Jurkat, Clone E6-1 (cell line): Measurements from ENCODE around the gene GPR21. TPM values are rescaled to one million over a fixed set of nuclear protein-coding genes. Genes with fewer than 3 reads are reported as not detected.

Experiments
- DNase-seq: peaks from one replicate; pipeline ENCODE4 v3.0.0-alpha.2; 2011; ENCODE audit warnings: low read depth, low spot score
- H3K4me3 ChIP-seq: 2 replicates; pipeline ENCODE4 v1.5.1; 2011; ENCODE audit warnings: mild to moderate bottlenecking, low read length, control low read depth, moderate library complexity
- polyA plus RNA-seq: library from polyadenylated mRNA; unstranded; fragments of >200 nt; gene quantifications from one replicate; pipeline ENCODE4 v1.2.1, GENCODE V29; 2012; ENCODE audit warnings: missing spikeins; ENCODE audit not compliant: insufficient read length, insufficient read depth

The GPR21 gene
- polyA plus RNA-seq = not detected

- DNase-seq = no peak
- H3K4me3 ChIP-seq = no peak within 1 kb of the TSS
These were observed at the start of gene GPR21 for GRCh38 chr9:123033352-123033751. TSS of gene GPR21 (plus strand) at chr9:123033667. CDS start at chr9:123034567, 900 bp downstream.

- no peak for DNase-seq
- no peak overlapping the region for H3K4me3 ChIP-seq
These were observed 47.5 kb upstream of the GPR21 start for GRCh38 chr9:122986010-122986409.

GRCh38 chr9:122988141-122988540 lies 45.3 kb upstream of the GPR21 start:
- no peak overlapping the region for H3K4me3 ChIP-seq
- no peak for DNase-seq

GRCh38 chr9:122988920-122989621 lies 44.4 kb upstream of the GPR21 start:
- no peak for DNase-seq
- H3K4me3 ChIP-seq = no peak overlapping the region

- H3K4me3 ChIP-seq = no peak overlapping the region
- DNase-seq = peak; percentile 32
These were observed 42.1 kb upstream of the GPR21 start for GRCh38 chr9:122991370-122991830.

- no peak for DNase-seq
- H3K4me3 ChIP-seq = no peak overlapping the region
These were observed 36.9 kb upstream of the GPR21 start for GRCh38 chr9:122996586-122996985.

- H3K4me3 ChIP-seq = no peak overlapping the region
- no peak for DNase-seq
These were observed 35.0 kb upstream of the GPR21 start for GRCh38 chr9:122998448-122998847.

GRCh38 chr9:123000371-123001068 lies 32.9 kb upstream of the GPR21 start:
- no peak for DNase-seq
- no peak overlapping the region for H3K4me3 ChIP-seq

- H3K4me3 ChIP-seq = no peak overlapping the region
- DNase-seq = no peak
These were observed 30.7 kb upstream of the GPR21 start for GRCh38 chr9:123002754-123003153.

GRCh38 chr9:123003466-123003865 lies 30.0 kb upstream of the GPR21 start:
- DNase-seq = no peak
- H3K4me3 ChIP-seq = no peak overlapping the region

- no peak overlapping the region for H3K4me3 ChIP-seq
These were observed 27.5 kb upstream of the GPR21 start for GRCh38 chr9:123005964-123006363.

GRCh38 chr9:123007269-123007668 lies 26.2 kb upstream of the GPR21 start:
- H3K4me3 ChIP-seq = no peak overlapping the region
- no peak for DNase-seq

More at GRCh38 chr9:123005964-123006363, 27.5 kb upstream of the GPR21 start:
- DNase-seq = no peak

- H3K4me3 ChIP-seq = no peak overlapping the region
- no peak for DNase-seq
These were observed 24.6 kb upstream of the GPR21 start for GRCh38 chr9:123008909-123009308.

GRCh38 chr9:123011380-123011779 lies 22.1 kb upstream of the GPR21 start:
- no peak overlapping the region for H3K4me3 ChIP-seq

GRCh38 chr9:123011878-123012528 lies 21.5 kb upstream of the GPR21 start:
- no peak overlapping the region for H3K4me3 ChIP-seq
- DNase-seq = no peak

More at GRCh38 chr9:123011380-123011779, 22.1 kb upstream of the GPR21 start:
- DNase-seq = no peak

- DNase-seq = no peak
- no peak overlapping the region for H3K4me3 ChIP-seq
These were observed 16.8 kb upstream of the GPR21 start for GRCh38 chr9:123016631-123017030.

- DNase-seq = no peak
- no peak overlapping the region for H3K4me3 ChIP-seq
These were observed 12.7 kb upstream of the GPR21 start for GRCh38 chr9:123020796-123021195.

- H3K4me3 ChIP-seq = no peak overlapping the region
- DNase-seq = no peak
These were observed 7.0 kb upstream of the GPR21 start for GRCh38 chr9:123026425-123026824.

GRCh38 chr9:123027517-123027916 lies 6.0 kb upstream of the GPR21 start:
- no peak overlapping the region for H3K4me3 ChIP-seq
- no peak for DNase-seq

GRCh38 chr9:123028136-123028535 lies 5.3 kb upstream of the GPR21 start:
- DNase-seq = no peak
- no peak overlapping the region for H3K4me3 ChIP-seq
